K562 (cell line): Measurements from ENCODE around the gene ANKS1B. TPM values are rescaled to one million over a fixed set of nuclear protein-coding genes. Genes with fewer than 3 reads are reported as not detected.

ENCODE experiments used
- ATAC-seq: fragments of 200-7000 bp; cut with Tn5 transposase; 3 replicates; pipeline ENCODE4 v1.9.1; 2020; ENCODE audit warnings: moderate library complexity
- BruUV-seq: library from RNA; stranded (reverse); fragments of 400-500 nt; replicated peaks from 2 replicates; lab custom pipeline; 2021; lab: Mats Ljungman, UMichigan
- CTCF ChIA-PET: fragments of 300-600 bp; formaldehyde crosslinking; extraction: SDS; loops from one replicate; lab custom pipeline; 2021; ENCODE audit warnings: low intra/inter-chr PET ratio; lab: Yijun Ruan, JAX
- POLR2A ChIA-PET: fragments of 300-600, 350-650 bp; sonication (Branson Sonifier 250); formaldehyde crosslinking; extraction: SDS; loops from one replicate; lab custom pipeline; 2021; ENCODE audit warnings: antibody characterized with exemption, inconsistent platforms; lab: Yijun Ruan, JAX
- DNase-seq, 4 experiments: peaks; one replicate each; pipeline versions ENCODE4 v3.0.0 to v3.0.0-alpha.2; 2011 to 2018; ENCODE audit warnings: low spot score in 3 of 4, mixed read lengths in 3 of 4; ENCODE audit errors: extremely low read depth in 1 of 4
- FAIRE-seq: peaks from 2 replicates; lab custom pipeline; 2011; peaks lifted over from hg19 to GRCh38; lab: Jason Lieb, UNC
- H2AFZ ChIP-seq: 2 replicates; pipeline ENCODE4 v1.6.0; 2011; ENCODE audit warnings: low read depth, low read length, control low read depth, inconsistent platforms
- H3K27ac ChIP-seq: fragments of 200-600 bp; 3 replicates; pipeline ENCODE4 v1.8.0; 2011; ENCODE audit warnings: low read depth, mild to moderate bottlenecking, control low read depth, inconsistent platforms, low read length, moderate library complexity, mixed read lengths; ENCODE audit errors: extremely low read depth
- H3K27me3 ChIP-seq, 2 experiments: fragments of 300-600 bp in 1 of 2; 2 replicates in 1 of 2; 3 replicates in 1 of 2; pipeline versions ENCODE4 v1.6.0 to v1.8.0; 2011; ENCODE audit warnings: inconsistent platforms in 2 of 2, low read length in 2 of 2, mild to moderate bottlenecking in 1 of 2, mixed read lengths in 1 of 2, moderate library complexity in 1 of 2; ENCODE audit not compliant: control insufficient read depth in 2 of 2, insufficient read depth in 2 of 2
- H3K36me3 ChIP-seq: fragments of 300-600 bp; 3 replicates; pipeline ENCODE4 v1.8.0; 2011; ENCODE audit warnings: mild to moderate bottlenecking, low read length, inconsistent platforms; ENCODE audit not compliant: control insufficient read depth, insufficient read depth
- H3K4me1 ChIP-seq, 2 experiments: fragments of 200-600 bp in 1 of 2; replicated peaks in 1 of 2; 2 replicates in 1 of 2; 3 replicates in 1 of 2; pipeline versions ENCODE4 v1.5.1 to v1.8.0; 2011; ENCODE audit warnings: inconsistent platforms in 2 of 2, low read length in 2 of 2, mild to moderate bottlenecking in 1 of 2, mixed read lengths in 1 of 2, moderate library complexity in 1 of 2; ENCODE audit not compliant: control insufficient read depth in 2 of 2, insufficient read depth in 2 of 2
- H3K4me2 ChIP-seq: 2 replicates; pipeline ENCODE4 v1.6.1; 2011; ENCODE audit warnings: low read length, control low read depth, inconsistent platforms, mixed read lengths; ENCODE audit not compliant: insufficient read depth
- H3K4me3 ChIP-seq: fragments of 200-600 bp; sonication (generic), shearing (Covaris generic); 2 replicates; pipeline ENCODE4 v1.5.1; 2016; ENCODE audit warnings: control low read depth, inconsistent platforms
- H3K79me2 ChIP-seq: fragments of 200-600 bp; 3 replicates; pipeline ENCODE4 v1.8.0; 2011; ENCODE audit warnings: low read length, inconsistent platforms; ENCODE audit not compliant: control insufficient read depth, insufficient read depth
- H3K9ac ChIP-seq, 2 experiments: 2 replicates each; pipeline versions ENCODE4 v1.6.0 to v1.6.1; 2011; ENCODE audit warnings: low read depth in 2 of 2, low read length in 2 of 2, control low read depth in 1 of 2, inconsistent platforms in 1 of 2, mild to moderate bottlenecking in 1 of 2, mixed read lengths in 1 of 2; ENCODE audit not compliant: insufficient read depth in 1 of 2
- H3K9me1 ChIP-seq: one replicate; pipeline ENCODE4 v1.6.0; 2011; ENCODE audit warnings: inconsistent platforms, mild to moderate bottlenecking, low read length, moderate library complexity; ENCODE audit not compliant: control insufficient read depth, insufficient read depth
- H3K9me3 ChIP-seq: replicated peaks from 2 replicates; pipeline ENCODE4 v1.5.1; 2011; ENCODE audit warnings: low read depth, low read length, inconsistent platforms; ENCODE audit not compliant: control insufficient read depth, insufficient read depth
- H4K20me1 ChIP-seq: replicated peaks from 2 replicates; pipeline ENCODE4 v1.6.1; 2011; ENCODE audit warnings: low read length, inconsistent platforms, mixed read lengths; ENCODE audit not compliant: control insufficient read depth, insufficient read depth
- CEBPG ChIP-seq, 3 experiments: fragments of 200-800 bp in 1 of 3; sonication (Bioruptor generic) in 1 of 3; sonication (generic) in 1 of 3; formaldehyde crosslinking in 1 of 3; IDR thresholded peaks in 2 of 3; conservative IDR thresholded peaks in 1 of 3; 2 replicates each; pipeline versions ENCODE4 v1.6.1 to v1.8.0; 2016 to 2022; ENCODE audit warnings: missing compliant biosample characterization in 2 of 3, missing genetic modification characterization in 2 of 3, mild to moderate bottlenecking in 1 of 3, missing genetic modification reagents in 1 of 3
- ESRRA ChIP-seq: fragments of 450-650 bp; IDR thresholded peaks from 2 replicates; pipeline ENCODE4 v1.6.1; 2014; ENCODE audit warnings: low read depth, mild to moderate bottlenecking, moderate library complexity, borderline replicate concordance
- GTF2A2 ChIP-seq: IDR thresholded peaks from 2 replicates; pipeline ENCODE4 v1.6.1; 2016; ENCODE audit warnings: mild to moderate bottlenecking, missing genetic modification characterization, missing compliant biosample characterization
- IRF2 ChIP-seq: sonication (generic); formaldehyde crosslinking; IDR thresholded peaks from 2 replicates; pipeline ENCODE4 v1.8.1; 2022; ENCODE audit warnings: mild to moderate bottlenecking, missing genetic modification reagents
- PHF21A ChIP-seq: fragments of 450-650 bp; IDR thresholded peaks from 2 replicates; pipeline ENCODE4 v1.6.1; 2017; ENCODE audit warnings: low read depth, borderline replicate concordance
- PRPF4 ChIP-seq: fragments of 200-400 bp; formaldehyde crosslinking; IDR thresholded peaks from one replicate; pipeline ENCODE4 v1.6.1; 2017; ENCODE audit warnings: low read length, low read depth, mild to moderate bottlenecking; ENCODE audit not compliant: insufficient read depth, poor library complexity, severe bottlenecking
- ZBTB33 ChIP-seq: sonication (generic); formaldehyde crosslinking; IDR thresholded peaks from 2 replicates; pipeline ENCODE4 v1.8.1; 2023; ENCODE audit warnings: mild to moderate bottlenecking, missing genetic modification reagents
- ZBTB40 ChIP-seq, 2 experiments: fragments of 450-650 bp in 1 of 2; sonication (generic) in 1 of 2; formaldehyde crosslinking in 1 of 2; IDR thresholded peaks; 2 replicates each; pipeline versions ENCODE4 v1.7.1 to v1.9.0; 2016 to 2022; ENCODE audit warnings: inconsistent platforms in 1 of 2, mild to moderate bottlenecking in 1 of 2, missing genetic modification reagents in 1 of 2
- ZNF707 ChIP-seq: fragments of 250-450 bp; sonication (Bioruptor Pico); conservative IDR thresholded peaks from 2 replicates; pipeline ENCODE4 v1.8.0; 2022; ENCODE audit warnings: inconsistent platforms, mild to moderate bottlenecking, moderate library complexity
- WGBS: fragments of 100-300 bp; shearing (Covaris generic); methylation state at CpG from one replicate; pipeline ENCODE4 v1.1.6; 2016; ENCODE audit warnings: low coverage, mixed read lengths; ENCODE audit not compliant: insufficient coverage; ENCODE audit errors: missing lambda C conversion rate; 5-methylcytosine and 5-hydroxymethylcytosine counted together
- in situ Hi-C: fragments of 300-500 bp; cut with MboI; formaldehyde crosslinking; loops from 4 replicates; pipeline ENCODE4 v1.15.0; 2018; ENCODE audit warnings: inconsistent platforms, mixed read lengths
- intact Hi-C: fragments of 100-400 bp; cut with micrococcal nuclease; formaldehyde crosslinking; loops from 2 replicates; pipeline ENCODE4 v1.14.2; 2022
- polyA plus RNA-seq, 8 experiments: library from polyadenylated mRNA; depleted of rRNA in 4 of 8; stranded (reverse) in 5 of 8; unstranded in 3 of 8; fragments of >200 nt; fragmentation: Nextera tagmentation in 2 of 8; fragmentation: Illumina TruSeq in 1 of 8; extraction: Ambion mirVana in 2 of 8; extraction: Trizol in 1 of 8; gene quantifications; 2 replicates each; pipeline versions ENCODE4 v1.2.1 to v1.2.3, GENCODE V29; 2011 to 2014; ENCODE audit warnings: inconsistent platforms in 1 of 8, missing spikeins in 1 of 8
- total RNA-seq, 7 experiments: library from RNA; depleted of rRNA in 6 of 7; stranded (reverse); fragments of >200 nt in 6 of 7; fragmentation: Illumina TruSeq in 2 of 7; extraction: Trizol in 2 of 7; gene quantifications; 2 replicates each; pipeline versions ENCODE4 v1.2.1 to v1.2.3, GENCODE V29; 2011 to 2021; ENCODE audit warnings: low replicate concordance in 1 of 7

The ANKS1B gene
- total and polyA plus RNA-seq, 9 of the 15 experiments (the other 6 are each of a cell fraction or from before 2014, with no cell fraction given), result 0.04 to 0.47 (median 0.28) TPM; not detected in 4

GRCh38 chr12:99097171-99097570 is 887.6 kb downstream of the ANKS1B start:
- intact Hi-C loops (no loop called here), in situ Hi-C loops (no loop called here)
- no peak for DNase-seq
- no peak for ATAC-seq
- no peaks in the 10 kb centered on the region for H3K36me3 ChIP-seq
- no peak overlapping the region for H3K4me2 ChIP-seq
- FAIRE-seq, result no peak
- no peak overlapping the region for H3K4me3 ChIP-seq
- H3K27me3 ChIP-seq, result no peaks in the 10 kb centered on the region
- no peak overlapping the region for H3K9ac ChIP-seq
- H4K20me1 ChIP-seq, result no peaks in the 10 kb centered on the region
- ChIA-PET POLR2A (no interaction called here), CTCF (no interaction called here)
- no TSS peak for BruUV-seq
- no peaks in the 10 kb centered on the region for H3K9me3 ChIP-seq
- H3K9me1 ChIP-seq, result no peaks in the 10 kb centered on the region
- H3K79me2 ChIP-seq, result no peaks in the 10 kb centered on the region
- no peak overlapping the region for H3K27ac ChIP-seq
- no peak overlapping the region for H2AFZ ChIP-seq
- WGBS, result 0% methylated on average over 2 of the region's 2 CpGs
- no peaks in the 10 kb centered on the region for H3K4me1 ChIP-seq
- TF ChIP-seq PHF21A (no peak), ESRRA (no peak), ZBTB33 (CRISPR knock-in tag) (no peak), IRF2 (CRISPR knock-in tag) (no peak), ZBTB40 (IDR thresholded peaks at IDR 0.05) (no peak), ZBTB40 (CRISPR knock-in tag; IDR thresholded peaks at IDR 0.05) (no peak), PRPF4 (no peak), GTF2A2 (tag) (no peak), ZNF707 (no peak), CEBPG (CRISPR knock-in tag; IDR thresholded peaks at IDR 0.05) (no peak), CEBPG (tag; conservative IDR thresholded peaks at IDR 0.05 in 1 of 2, IDR thresholded peaks at IDR 0.05 in 1 of 2) (no peak)
